GM12878 (cell line): ENCODE measurements around the gene COG4.

Source experiments
- EP300 ChIP-seq, 2 experiments: fragments of 150-350 bp in 1 of 2; IDR thresholded peaks; 2 replicates each; pipeline ENCODE4 v1.6.1; 2011 to 2012; ENCODE audit warnings: low read depth in 2 of 2, low read length in 2 of 2, borderline replicate concordance in 1 of 2, improper control_type of control experiment in 1 of 2, inconsistent platforms in 1 of 2; ENCODE audit not compliant: control insufficient read depth in 1 of 2
- NBN ChIP-seq: fragments of 450-650 bp; IDR thresholded peaks from 2 replicates; pipeline ENCODE4 v1.6.1; 2016
- TF ChIP-seq, protein P1 (sequence below), 3 experiments: IDR thresholded peaks in 2 of 3; conservative IDR thresholded peaks in 1 of 3; 2 replicates each; pipeline ENCODE4 v1.5.1; 2011; ENCODE audit warnings: low read depth in 3 of 3, low read length in 3 of 3, mild to moderate bottlenecking in 3 of 3, control low read depth in 2 of 3, moderate library complexity in 2 of 3, inconsistent platforms in 1 of 3, mixed read lengths in 1 of 3; ENCODE audit not compliant: control insufficient read depth in 2 of 3, insufficient read depth in 1 of 3; ENCODE audit errors: extremely low read depth in 1 of 3

DNA sequence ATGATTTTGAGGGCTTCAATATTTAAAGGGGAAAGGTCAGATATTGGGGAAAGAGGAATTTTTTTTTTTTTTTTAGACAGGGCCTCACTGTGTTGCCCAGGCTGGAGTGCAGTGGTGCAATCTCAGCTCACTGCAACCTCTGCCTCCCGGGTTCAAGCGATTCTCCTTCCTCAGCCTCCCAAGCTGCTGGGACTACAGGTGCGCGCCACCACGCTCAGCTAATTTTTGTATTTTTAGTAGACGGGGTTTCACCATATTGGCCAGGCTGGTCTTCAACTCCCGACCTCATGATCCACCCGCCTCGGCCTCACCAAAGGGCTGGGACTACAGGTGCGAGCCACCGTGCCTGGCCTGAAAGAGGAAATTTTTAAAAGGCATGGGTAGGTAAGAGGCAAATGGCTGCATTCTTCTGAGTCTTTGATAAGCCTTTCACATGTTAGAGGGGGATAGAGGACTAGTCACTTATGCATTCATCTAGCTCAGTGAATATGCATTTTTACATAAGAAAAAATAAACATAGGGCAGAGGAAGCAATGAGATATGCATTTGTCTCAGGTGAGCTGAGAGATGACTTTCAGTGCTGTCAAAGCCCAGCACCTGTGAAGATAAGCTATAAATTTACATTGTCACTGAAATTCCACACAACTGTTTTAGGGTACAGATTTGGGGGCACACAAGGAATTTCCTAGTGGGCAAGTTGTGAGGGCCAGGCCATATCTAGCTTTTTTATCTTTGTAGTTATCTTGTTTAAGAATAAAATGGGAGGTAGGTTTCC, 70.0 kb downstream of the COG4 start:
- TF ChIP-seq, protein P1, sequence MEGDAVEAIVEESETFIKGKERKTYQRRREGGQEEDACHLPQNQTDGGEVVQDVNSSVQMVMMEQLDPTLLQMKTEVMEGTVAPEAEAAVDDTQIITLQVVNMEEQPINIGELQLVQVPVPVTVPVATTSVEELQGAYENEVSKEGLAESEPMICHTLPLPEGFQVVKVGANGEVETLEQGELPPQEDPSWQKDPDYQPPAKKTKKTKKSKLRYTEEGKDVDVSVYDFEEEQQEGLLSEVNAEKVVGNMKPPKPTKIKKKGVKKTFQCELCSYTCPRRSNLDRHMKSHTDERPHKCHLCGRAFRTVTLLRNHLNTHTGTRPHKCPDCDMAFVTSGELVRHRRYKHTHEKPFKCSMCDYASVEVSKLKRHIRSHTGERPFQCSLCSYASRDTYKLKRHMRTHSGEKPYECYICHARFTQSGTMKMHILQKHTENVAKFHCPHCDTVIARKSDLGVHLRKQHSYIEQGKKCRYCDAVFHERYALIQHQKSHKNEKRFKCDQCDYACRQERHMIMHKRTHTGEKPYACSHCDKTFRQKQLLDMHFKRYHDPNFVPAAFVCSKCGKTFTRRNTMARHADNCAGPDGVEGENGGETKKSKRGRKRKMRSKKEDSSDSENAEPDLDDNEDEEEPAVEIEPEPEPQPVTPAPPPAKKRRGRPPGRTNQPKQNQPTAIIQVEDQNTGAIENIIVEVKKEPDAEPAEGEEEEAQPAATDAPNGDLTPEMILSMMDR (IDR thresholded peaks at IDR 0.05 in 2 of 3, conservative IDR thresholded peaks at IDR 0.05 in 1 of 3; ENCODE audit: control insufficient read depth in 2 of 3, extremely low read depth in 1 of 3, insufficient read depth in 1 of 3, low read depth in 3 of 3, low read length in 3 of 3): no peak
- no peak for TF ChIP-seq EP300 (IDR thresholded peaks at IDR 0.05; ENCODE audit: borderline replicate concordance in 1 of 2, control insufficient read depth in 1 of 2, low read depth in 2 of 2, low read length in 2 of 2)
- no peak for TF ChIP-seq NBN
